ENCODE results near the gene ZKSCAN8.

Gene ZKSCAN8

DNA sequence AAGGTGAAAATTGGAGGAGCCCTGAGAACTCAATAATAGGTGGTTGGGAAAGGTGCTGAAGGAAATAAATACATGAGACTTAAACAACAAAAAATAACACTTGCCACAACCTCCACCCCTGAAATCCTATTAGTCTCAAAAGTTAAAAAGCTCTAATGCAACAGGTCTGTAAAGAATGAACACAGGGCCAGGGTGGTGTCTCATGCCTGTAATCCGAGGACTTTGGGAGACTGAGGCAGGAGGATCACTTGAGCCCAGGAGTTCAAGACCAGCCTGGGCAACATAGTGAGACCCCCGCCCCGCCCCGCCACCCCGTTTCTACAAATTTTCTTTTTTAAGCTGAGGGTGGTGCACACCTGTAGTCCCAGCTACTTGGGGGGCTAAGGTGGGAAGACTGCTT is 1.1 kb upstream of the ZKSCAN8 start:
- no peak for DNase-seq

DNA sequence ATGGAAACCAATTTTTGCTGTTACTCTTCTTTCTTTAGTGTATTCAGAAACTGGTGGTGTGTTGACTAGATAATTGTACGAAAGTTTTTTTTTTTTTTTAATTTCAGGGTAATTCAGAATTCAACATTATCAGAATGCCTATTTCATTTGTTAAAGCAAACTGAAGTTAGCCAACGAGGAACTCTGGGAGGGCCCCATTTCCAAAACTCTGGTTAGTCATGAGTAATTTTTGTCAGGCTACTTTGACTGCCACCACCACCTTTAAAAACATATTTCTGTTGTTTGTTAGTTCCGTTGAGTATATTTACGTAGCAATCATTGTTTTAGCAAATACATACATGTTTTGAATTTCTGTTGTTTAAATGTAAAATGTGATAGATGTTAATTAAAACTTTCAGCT is 763 bp downstream of the ZKSCAN8 start:
- DNase-seq = no peak

DNA sequence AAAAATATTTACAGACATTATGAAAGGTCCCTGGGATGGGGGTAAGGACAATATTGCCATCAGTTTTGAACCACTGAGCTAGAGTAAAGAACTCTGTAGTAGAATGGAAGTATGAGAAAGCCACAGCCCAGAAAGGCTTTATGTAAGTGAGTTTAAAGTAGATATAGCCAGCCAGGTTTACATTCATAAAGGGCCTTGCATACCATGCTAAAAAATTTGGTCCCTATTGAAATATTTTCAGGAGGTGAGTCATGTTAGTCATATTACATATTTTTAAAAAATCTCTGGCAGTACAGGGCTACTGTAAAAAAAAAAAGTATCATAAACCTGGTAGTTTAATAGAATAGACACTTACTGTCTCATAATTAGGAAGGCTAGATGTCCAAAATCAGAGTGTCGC is 3.5 kb downstream of the ZKSCAN8 start:
- DNase-seq = no peak

DNA sequence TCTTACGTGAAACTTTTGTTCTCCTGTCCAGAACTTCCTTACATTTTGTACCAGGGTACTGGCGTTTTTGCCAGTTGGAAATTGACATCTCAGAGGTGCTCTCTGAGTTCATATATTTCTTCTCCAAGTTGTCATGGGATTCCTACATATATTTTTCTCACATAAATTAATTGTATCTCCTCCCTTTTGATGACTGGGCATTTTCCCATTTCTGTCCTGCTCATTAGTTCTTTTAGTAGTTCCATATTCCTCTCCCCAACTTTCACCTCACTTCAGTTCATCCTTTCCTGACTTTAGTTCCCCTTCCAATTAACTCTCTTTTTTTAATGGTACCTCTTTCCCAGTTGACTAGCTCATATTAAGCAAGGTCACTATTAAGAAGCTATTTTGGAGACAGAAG is 10.8 kb downstream of the ZKSCAN8 start:
- DNase-seq = no peak

DNA sequence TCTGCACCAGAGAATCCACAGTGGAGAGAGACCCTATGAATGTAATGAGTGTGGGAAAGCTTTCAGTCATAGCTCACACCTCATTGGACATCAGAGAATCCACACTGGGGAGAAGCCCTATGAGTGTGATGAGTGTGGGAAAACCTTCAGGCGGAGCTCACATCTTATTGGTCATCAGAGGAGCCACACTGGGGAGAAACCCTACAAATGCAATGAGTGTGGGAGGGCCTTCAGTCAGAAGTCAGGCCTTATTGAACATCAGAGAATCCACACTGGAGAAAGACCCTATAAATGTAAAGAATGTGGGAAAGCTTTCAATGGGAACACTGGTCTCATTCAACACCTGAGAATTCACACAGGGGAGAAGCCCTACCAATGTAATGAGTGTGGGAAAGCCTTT is 11.9 kb downstream of the ZKSCAN8 start:
- DNase-seq = no peak

DNA sequence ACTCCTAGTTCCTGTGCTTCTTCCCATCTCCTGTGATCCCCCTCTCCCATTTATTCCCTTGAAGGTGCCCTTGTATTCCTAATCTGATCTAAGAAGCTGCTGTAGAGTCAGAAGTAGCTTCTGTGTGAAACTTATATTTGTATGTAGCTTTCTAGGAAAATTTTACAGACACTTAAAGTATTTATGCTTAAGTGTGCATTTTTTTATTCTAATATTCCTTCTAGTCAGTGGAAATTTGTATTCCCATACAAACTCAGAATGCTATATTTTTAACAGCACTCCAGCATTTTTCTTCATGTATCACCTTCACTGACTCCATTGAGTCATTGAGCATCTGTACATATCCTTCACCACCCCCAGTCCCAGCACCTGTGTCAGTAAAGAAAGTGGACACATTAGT is 12.7 kb downstream of the ZKSCAN8 start:
- DNase-seq = no peak

DNA sequence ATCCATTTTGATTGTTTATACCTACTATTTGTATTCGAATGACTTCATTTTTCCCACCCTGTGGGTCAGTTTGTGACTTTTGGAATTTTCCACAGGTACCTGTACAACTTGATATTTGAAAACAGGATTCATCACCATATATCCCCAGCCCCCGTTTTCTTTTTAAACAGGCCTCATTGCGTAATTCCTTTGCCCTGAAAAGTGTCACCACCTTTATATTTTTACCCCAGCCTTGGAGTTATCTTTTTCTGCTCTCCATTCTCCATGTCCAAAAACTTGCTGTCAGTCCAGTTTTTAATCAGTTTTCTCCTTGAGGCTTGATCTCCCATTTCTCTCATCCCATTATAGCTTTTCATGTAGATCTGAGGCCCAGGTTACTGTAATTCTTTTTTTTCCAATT is 16.6 kb downstream of the ZKSCAN8 start:
- no peak for DNase-seq

DNA sequence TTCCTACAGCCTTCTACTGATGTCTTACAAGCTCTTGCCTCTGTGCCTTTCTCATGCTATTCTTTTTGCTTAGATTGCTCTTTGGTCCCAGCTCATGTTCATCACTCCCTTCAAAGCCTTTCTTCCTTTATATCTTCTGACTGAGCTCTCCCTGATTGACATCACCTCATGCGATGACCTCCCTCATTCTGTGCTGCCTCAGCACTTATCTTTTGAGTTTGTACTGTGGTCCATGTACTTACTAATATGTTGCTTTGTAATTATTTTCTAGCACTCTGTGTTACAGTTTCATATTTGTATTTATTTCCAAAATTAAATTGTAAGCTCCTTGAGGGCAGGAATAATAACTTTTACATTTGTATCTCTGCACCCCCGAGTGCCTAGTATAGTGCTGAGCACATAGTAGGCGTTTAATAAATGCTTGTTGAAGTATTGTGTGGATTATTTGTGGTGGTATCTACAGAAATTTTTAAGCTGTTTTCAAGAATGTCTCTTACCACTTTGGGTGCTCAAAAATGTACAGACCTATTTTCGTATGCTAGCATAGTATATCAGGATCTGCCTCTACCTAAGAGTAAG is 17.4 kb downstream of the ZKSCAN8 start:
- DNase-seq = no peak

DNA sequence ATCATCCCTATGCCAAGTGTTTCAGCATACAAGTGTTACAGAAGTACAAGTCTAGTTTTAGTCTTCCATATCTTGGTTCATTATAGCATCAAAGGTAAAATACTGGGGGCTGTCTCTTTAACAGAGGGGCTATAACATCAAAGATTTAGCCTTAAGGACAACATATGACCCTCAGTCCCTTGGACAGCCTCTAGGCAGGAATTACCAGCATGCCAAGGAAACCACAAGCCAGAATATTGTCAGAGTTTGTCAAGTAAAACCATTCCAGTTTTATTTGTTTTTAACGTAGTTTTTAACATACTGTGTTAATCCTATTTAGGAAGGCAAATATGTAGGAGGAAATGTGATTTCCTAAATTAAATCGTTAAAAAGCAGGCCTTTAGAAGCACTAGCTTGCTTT is 18.6 kb downstream of the ZKSCAN8 start:
- no peak for DNase-seq

DNA sequence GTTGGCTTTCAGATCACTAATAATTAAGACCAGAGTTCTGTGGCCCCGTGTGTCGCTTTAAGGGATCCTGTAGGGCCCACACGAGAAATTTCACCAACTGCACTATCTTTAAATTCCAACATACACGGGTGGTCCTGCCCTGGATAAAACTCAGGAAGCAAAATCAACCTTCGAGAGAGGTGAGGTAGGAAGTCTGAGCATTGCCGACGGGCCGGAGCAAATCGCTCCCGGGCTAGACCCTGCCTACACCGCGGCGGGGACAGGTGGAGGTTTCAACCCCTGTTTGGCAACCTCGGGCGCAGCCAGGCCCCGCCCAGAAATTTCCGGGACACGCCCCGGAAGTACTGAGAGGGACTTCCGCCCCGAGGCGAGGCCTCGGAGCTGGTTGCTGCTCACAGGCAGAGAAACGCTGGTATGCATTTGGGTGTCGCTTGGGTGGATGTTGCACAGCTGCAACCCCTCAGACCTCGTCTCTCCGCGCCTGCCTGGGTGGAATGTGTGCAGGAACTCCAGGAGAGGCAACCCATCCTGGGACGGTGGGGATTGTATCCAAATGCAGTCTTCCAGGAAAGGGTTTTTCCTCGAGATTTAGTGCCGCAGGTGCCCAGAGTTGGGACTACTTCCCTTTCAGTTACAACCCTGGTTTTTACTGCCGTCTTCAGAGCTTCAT is 19.9 kb downstream of the ZKSCAN8 start:
- DNase-seq = peak; percentile 73

DNA sequence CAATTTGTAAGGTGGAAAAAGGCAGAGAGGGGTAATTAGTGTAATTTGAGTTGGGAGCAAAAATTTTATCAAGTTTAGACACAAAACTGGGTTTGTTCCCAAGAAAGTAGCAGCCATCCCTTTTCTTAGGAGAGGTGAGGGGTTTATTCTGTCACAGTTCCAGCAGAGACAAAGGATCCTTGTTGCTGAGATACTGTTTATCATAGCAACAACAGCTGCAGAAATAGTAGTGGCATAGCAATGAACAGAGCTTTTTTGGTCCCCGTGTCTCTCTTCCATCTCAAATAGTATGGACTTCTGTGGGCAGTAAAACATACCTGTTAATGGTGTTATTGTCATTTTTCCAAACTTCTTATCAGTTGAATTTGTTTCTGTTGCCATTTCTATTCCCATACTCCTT is 23.9 kb downstream of the ZKSCAN8 start:
- DNase-seq = no peak

DNA sequence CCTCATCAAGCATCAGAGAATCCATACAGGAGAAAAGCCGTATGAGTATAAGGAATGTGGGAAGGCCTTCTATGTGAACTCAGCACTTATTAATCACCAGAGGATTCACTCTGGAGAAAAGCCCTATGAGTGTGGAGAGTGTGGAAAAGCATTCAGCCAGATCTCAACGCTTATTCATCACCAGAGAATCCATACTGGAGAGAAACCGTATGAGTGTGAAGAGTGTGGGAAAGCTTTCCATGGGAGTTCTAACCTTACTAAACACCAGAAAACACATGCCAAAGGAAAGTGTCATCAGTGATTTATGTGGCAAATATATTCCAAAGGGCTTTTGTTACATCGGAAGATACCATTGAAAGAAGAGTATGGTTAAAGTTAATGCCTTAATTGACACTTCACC is 25.4 kb downstream of the ZKSCAN8 start:
- no peak for DNase-seq

DNA sequence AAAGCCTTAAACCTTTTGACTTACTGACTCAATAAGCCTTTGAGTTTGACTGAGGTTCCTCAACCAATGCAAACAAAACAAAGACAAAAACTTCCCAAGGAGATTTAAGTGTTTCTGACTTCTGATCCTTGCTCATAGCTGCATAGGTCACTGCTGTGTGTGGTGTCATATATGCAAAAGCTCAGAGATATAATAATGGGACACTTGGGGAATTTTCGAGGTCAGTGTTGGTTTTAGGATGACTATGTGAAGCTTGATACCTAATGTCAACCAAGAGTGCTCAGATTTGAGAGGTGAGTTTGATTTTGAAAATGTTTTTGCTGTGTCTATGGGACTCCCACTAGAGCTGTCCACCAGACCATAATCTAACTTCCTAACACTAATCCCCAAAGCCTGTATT is 26.2 kb downstream of the ZKSCAN8 start:
- DNase-seq = no peak

DNA sequence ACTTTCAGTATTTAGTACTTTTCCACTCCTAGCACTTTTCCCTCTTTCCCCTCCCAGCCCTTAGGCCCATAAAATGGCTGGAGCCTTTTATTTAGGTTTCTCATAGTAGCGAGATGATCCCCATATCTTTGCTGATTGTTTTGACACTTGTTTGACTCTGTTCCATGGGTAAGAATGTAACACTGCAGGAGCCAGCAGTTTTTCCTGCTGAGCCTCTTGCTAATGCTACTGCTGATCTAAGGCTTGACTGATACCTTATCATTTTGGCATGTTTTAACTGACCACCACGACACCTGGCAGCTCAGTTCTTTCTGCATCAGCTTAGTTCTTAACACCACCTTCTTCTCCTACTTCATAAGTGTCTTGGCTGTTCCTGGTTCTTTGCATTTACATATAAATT is 29.6 kb downstream of the ZKSCAN8 start:
- DNase-seq = no peak

DNA sequence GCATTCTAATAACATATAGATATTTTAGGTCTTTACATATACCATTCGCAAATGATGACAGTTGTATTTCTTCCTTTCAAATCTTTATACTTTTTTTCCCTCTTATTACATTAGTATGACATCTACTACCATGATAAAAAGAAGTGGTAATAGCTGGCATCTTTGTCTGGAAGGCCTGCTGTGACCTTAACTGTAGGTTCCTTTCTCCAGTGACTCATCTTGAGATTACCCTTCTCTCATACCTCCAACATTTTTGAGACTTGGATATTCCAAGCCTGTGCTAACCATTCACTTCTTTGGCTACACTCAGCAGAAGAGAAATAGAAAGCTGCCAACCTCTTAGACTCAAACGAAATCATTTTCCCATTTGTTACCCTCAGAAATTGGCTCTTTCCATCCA is 30.3 kb downstream of the ZKSCAN8 start:
- DNase-seq = no peak

DNA sequence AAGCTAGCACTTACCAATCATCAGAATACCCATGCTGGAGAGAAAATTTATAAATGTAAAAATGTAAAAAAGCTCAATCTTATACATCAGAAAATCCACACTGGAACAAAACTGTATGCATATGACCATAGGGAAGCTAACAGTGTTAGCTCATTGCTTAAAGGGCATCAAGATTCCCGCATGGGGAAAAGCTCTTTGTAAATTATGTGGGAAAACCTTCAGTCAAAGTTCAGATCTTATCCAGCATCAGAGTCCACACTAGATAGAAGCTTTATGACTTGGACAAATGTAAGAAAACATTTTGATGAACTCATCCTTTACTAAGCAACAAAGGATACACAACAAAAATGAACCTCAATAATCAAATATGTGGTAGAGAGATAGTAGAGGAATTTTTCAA is 34.7 kb downstream of the ZKSCAN8 start:
- DNase-seq = no peak

DNA sequence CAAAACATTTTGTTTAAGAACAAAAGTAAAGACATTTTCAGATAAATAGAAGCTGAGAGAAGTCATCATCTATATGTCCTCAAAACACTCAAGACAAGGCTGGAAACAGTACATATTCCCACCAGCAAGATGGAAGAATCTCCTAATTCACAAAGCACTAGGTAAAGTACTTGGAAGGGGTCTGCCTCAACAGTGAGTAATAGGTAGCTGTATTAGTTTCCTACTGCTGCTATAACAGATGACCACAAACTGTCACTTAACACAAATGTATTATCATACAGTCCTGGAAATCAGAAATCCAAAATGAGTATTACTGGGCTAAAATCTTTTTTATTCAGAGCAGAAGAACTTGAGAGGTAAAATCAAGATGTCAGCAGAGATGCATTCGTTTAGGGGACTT is 40.6 kb downstream of the ZKSCAN8 start:
- no peak for DNase-seq

DNA sequence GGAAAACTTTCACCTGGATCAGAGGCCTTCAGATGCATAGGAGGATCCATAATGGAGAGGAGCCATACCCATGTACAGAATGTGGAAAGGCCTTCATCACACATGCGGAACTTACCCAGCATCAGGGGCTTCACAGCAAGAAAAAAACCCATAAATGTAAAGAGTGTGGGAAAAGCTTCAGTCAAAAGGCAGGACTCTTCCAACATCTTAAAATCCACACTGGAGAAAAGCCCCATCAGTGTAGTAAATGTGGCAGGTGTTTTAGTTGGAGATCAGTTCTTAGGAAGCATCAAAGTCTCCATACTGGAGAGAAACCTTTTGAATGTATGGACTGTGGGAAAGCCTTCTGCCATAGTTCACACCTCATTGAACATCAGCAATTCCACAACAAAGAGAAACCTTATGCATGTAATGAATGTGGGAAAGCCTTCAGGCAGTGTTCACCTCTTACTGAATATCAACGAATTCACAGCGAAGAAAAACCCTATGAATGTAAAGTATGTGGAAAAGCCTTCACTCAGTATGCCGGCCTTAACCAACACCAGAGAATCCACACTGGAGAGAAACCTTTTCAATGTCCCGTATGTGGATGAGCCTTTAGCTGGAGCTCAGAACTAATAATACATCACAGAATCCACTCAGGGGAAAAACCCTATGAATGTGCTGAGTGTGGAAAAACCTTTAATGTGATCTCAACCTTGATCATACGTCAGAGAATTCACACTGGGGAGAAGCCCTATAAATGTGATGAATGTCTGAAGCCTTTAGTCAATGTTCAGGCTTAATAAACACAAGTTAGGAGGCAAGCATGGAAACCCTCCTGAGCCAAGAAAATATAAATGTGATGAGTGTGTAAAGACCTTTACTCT is 46.7 kb downstream of the ZKSCAN8 start:
- no peak for DNase-seq

DNA sequence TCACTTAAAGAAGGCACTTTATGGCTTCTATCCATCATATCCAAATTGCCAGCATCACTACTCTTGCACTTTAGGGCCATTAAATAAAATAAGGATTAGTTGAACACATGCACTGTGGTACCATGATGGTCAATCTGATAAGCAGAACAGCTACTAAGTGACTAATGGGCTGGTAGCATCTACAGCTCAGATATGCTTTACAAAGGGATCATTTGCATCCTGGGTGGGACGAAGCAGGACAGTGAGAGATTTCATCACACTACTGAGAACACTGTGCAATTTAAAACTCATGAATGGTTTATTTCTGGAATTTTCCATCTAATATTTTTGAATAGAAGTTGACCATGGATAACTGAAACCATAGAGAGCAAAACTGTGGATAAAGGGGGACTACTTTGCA is 58.3 kb downstream of the ZKSCAN8 start:
- DNase-seq = no peak

DNA sequence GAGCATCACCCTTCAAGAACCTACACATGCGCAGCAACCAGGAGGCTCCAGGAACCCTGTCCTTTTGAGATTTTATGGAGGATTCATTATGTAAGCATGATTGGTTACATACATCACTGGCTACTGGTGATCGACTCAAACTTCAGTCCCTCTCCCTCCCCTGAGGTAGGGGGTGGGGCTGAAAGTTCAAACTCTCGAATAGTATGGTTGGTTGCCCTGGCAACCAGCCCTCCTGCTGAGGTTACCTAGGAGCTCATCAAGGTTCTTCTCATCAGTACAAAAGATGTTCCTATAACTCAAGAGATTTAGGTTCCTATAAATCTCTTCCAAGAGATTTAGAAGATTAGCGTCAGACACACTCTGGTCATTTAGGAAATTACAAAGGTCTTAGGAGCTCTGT is 61.5 kb downstream of the ZKSCAN8 start:
- DNase-seq = no peak

DNA sequence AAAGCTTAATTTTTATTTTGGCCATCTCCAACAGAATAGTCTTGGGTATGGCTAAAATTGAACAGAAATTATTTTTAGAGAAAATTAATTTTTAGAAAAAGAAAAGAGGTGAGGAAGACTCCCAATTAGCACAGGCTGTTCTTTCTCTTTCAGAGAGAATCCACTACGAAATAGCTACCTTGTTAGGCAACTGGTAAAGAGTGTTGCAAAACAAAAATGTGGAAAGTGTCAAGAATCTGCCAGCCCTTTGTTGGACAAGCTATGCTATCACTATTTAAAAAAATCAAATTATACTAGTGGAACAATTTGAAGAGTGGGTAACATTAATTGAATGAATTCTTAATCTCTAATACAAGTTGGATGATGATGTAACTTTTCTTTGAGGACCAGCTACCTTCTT is 64.2 kb downstream of the ZKSCAN8 start:
- DNase-seq = no peak

DNA sequence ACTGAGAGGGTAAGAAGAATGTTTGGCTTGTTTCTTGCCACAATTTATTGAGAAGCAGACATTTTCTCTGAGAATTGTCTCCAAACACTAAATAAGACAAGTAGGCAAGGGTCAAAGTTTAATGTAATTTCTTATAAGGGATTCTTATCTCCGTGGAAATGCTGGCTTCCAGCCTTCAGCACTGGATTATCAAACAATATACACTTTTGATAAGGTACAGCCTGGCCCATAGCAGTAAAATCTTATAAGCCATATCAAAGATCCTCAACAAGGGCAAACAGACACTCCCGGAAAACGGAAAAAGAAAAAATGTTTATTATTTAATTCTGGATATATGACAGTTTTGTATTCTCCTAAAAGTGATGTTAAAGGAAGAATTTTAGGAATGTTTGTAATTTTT is 64.8 kb downstream of the ZKSCAN8 start:
- DNase-seq = no peak

DNA sequence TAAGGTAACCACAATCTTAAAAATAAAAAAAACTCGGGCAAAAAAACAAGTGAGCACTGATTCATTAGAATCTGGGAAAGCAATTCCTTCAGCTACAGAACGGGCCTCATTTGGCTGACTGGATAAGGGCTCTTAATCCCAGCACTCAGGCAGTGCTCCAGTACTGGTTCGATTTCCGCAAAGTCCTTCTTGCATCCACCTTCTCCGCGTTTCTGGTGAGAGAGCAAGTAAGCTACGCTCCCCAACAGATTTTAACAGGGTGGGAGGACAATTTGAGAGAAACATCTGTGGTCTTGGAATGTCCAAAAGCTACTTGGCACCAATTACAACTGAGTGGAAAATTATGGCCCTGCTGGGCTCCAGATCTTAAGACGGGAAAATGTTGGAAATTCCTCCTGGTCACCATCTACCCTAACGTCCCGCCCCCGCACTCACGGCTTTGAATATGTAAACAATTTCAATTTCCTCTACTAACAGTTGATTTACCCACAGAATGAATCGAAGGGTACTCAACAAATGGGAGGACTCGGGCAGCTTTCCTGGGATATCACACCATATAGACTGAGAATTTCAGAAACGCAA is 65.3 kb downstream of the ZKSCAN8 start:
- DNase-seq = no peak

DNA sequence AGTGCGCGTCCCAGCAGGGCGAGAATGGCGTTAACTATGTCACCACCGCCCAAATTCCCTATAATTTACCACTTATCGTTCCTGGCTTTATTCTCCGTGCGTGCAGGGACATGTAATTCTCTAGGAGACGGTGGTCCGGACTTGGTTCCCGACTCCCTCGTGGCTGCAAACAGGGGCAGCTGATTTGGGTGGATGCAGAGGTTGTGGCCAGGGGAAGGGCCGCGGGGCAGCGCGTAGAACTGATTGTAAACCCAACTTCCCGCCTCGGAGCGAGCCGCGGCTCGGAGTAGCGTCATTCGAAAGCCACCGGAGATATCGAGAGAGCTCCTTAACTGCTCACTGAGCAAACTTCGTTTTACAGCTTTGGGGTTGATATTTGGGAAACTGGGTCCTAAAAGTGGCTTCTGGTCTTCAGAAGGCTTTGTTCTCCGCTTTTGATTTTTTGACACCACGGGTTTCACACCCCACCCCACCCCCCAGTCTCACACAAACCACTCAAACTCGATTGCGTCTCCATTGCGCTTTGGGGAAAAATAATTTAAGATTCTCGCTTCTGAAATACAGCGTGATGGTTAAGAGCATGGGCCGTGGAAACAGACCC is 65.9 kb downstream of the ZKSCAN8 start:
- peak; percentile 46 for DNase-seq

All from activated CD4-positive, alpha-beta T cell treated with anti-CD3 and anti-CD28 coated beads, Interleukin-10, Interleukin-2, amounts not matched to agents 100 ng/mL and 50 ng/mL, durations not matched to agents 16 hours and 8 hours (primary cell).